Aorta (tissue), 5 donors: ENCODE measurements around the gene ARHGEF11. TPM values are rescaled to one million over a fixed set of nuclear protein-coding genes. Genes with fewer than 3 reads are reported as not detected.

Experiments
- ATAC-seq: fragments of 200-7000 bp; cut with Tn5 transposase; one replicate; pipeline ENCODE4 v1.9.1; 2022; ENCODE audit warnings: moderate library complexity; ENCODE audit not compliant: low FRiP score
- DNase-seq, 2 donors: peaks; one replicate each; pipeline ENCODE4 v3.0.0-alpha.2; 2020
- H3K27ac ChIP-seq, 2 donors: one replicate each; pipeline ENCODE4 v1.5.1; 2013; ENCODE audit warnings: low read length in 2 of 2, mild to moderate bottlenecking in 2 of 2, moderate library complexity in 2 of 2, control low read depth in 1 of 2, inconsistent platforms in 1 of 2, low read depth in 1 of 2
- H3K27me3 ChIP-seq, 2 donors: one replicate each; pipeline ENCODE4 v1.6.1; 2013; ENCODE audit warnings: control low read depth in 1 of 2, low read length in 1 of 2, mild to moderate bottlenecking in 1 of 2, moderate library complexity in 1 of 2; ENCODE audit not compliant: insufficient read depth in 2 of 2, control insufficient read depth in 1 of 2
- H3K36me3 ChIP-seq, 2 donors: one replicate each; pipeline ENCODE4 v1.6.1; 2013; ENCODE audit warnings: control low read depth in 1 of 2, low read length in 1 of 2, mild to moderate bottlenecking in 1 of 2; ENCODE audit not compliant: insufficient read depth in 2 of 2, control insufficient read depth in 1 of 2
- H3K4me1 ChIP-seq, 2 donors: one replicate each; pipeline ENCODE4 v1.6.1; 2013; ENCODE audit warnings: low read length in 2 of 2, control low read depth in 1 of 2, mild to moderate bottlenecking in 1 of 2, moderate library complexity in 1 of 2; ENCODE audit not compliant: insufficient read depth in 2 of 2, control insufficient read depth in 1 of 2
- H3K4me3 ChIP-seq, 2 donors: one replicate each; pipeline ENCODE4 v1.5.1; 2013; ENCODE audit warnings: low read length in 2 of 2, control low read depth in 1 of 2, mild to moderate bottlenecking in 1 of 2
- H3K9me3 ChIP-seq: one replicate; pipeline ENCODE4 v1.6.1; 2013; ENCODE audit warnings: mild to moderate bottlenecking, low read length; ENCODE audit not compliant: control insufficient read depth
- WGBS, 2 donors: extraction: QIAGEN DNeasy Blood & Tissue Kit; methylation state at CpG; one replicate each; pipeline ENCODE4 v1.1.7; 2013; 5-methylcytosine and 5-hydroxymethylcytosine counted together
- intact Hi-C, 2 donors: fragments of 100-400 bp; cut with DNase I; formaldehyde crosslinking; loops; one replicate each; pipeline versions ENCODE4 v1.14.2 to v1.15.0; 2022
- polyA plus RNA-seq, 2 donors: library from polyadenylated mRNA; stranded (reverse); fragments of 200-250 nt; gene quantifications; one replicate each; pipeline ENCODE4 v1.2.3, GENCODE V29; 2013
- total RNA-seq, 2 donors: library from RNA; stranded (reverse); fragmentation: NEBNext Ultra II Directional; extraction: Animal tissue kit (Norgen Biotek cat#: 25700); gene quantifications; one replicate each; pipeline ENCODE4 v1.2.1, GENCODE V29; 2021
- donor health status: healthy with polysubstance abuse.
- donor health status: Bipolar disorder and iron deficiency.
- donor health status: DM: no; HTN: no; CAD: no.
- donor health status: DM: no; HTN: no; CAD: no.
- donor health status: DM: yes; HTN: yes; CAD: no.

Gene ARHGEF11
- total and polyA plus RNA-seq, 4 donors, result 9.3 to 47.8 (median 24.6) TPM

DNA sequence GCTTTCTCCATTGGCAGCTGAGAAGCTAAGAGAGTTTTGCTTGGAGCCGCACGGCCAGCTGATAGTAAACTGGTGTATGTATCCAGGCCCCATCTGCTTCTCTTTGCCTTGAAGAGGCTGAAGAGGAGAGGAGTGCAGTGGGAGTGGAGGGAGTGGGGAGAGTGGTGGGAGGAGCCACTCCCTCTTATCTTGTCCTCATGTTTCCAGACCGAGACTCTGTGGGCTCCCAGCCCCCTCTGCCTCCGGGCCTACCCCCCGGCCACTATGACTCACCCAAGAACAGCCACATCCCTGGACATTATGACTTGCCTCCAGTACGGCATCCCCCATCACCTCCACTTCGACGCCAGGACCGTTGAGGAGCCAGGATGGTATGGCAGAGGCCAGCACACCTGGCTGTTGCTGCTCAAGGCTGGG is 131.1 kb downstream of the ARHGEF11 start:
- no peak for ATAC-seq
- Histone ChIP-seq H3K4me1 (no peaks in the 10 kb centered on the region), H3K27me3 (no peaks in the 10 kb centered on the region), H3K4me3 (no peak overlapping the region), H3K9me3 (no peaks in the 10 kb centered on the region), H3K27ac (no peak overlapping the region), H3K36me3 (no peaks in the 10 kb centered on the region)
- no peak for DNase-seq
- intact Hi-C loops, result no loop called here
- 87% methylated on average over 9 of the region's 9 CpGs for WGBS, 2 donors

DNA sequence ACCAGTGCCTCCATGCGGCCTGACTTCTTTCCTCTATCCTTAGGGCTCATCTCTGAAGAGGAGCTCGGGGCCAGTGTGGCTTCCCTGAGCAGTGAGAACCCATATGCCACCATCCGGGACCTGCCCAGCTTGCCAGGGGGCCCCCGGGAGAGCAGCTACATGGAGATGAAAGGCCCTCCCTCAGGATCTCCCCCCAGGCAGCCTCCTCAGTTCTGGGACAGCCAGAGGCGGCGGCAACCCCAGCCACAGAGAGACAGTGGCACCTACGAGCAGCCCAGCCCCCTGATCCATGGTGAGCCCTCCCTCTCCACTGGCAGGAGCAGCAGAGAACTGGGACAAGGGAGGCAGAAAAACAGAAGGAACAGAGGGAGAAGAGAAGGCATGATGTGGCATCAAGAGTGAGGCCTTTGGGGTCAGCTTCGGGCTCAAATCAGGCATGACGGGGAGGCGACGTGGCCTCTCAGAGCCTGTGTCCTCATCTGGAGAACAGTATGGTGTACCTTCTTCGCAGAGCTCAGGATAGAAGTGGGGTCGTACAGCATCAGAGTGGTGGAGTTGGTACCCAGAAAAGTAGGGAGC is 131.6 kb downstream of the ARHGEF11 start:
- no peaks in the 10 kb centered on the region for H3K4me1 ChIP-seq
- no peak overlapping the region for H3K4me3 ChIP-seq
- ATAC-seq, result no peak
- intact Hi-C loops, result no loop called here
- no peaks in the 10 kb centered on the region for H3K36me3 ChIP-seq
- no peaks in the 10 kb centered on the region for H3K27me3 ChIP-seq
- H3K9me3 ChIP-seq, result no peaks in the 10 kb centered on the region
- WGBS, 2 donors, result 92 to 93% methylated on average over 13 of the region's 13 CpGs
- DNase-seq, result peak in 1 of 2 donors; percentile 18
- no peak overlapping the region for H3K27ac ChIP-seq

DNA sequence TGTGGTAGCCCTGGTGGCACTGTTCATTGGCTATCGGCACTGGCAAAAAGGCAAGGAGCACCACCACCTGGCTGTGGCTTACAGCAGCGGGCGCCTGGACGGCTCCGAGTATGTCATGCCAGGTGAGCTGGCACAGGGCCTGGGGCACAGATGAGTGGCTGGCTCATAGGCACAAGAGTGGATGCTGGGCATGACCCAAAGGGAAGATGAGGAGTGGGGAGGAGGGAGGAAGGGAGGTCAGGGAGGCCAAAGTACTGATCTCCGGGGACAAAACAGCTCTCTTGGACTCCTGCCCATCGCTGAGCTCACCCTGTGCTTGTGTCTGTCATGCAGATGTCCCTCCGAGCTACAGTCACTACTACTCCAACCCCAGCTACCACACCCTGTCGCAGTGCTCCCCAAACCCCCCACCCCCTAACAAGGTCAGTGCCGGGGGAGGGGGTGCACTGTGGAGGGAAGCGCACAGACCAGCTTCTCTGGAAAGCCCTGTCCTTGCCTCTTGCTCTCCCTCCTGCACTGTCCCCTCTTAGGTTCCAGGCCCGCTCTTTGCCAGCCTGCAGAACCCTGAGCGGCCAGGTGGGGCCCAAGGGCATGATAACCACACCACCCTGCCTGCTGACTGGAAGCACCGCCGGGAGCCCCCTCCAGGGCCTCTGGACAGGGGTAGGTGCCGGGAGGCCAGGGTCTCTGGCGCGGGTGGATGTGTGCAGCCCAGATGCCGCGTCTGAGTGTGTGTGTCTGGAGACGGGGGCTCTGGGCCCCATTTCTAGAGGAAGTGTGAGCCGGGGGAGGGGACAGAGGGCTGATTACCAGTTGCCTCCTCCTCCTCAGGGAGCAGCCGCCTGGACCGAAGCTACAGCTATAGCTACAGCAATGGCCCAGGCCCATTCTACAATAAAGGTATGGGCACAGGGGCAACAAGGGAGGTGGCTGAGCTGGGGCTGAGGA is 132.4 kb downstream of the ARHGEF11 start:
- peak in 1 of 2 donors; percentile 48 for DNase-seq
- no peaks in the 10 kb centered on the region for H3K9me3 ChIP-seq
- H3K27ac ChIP-seq, result no peak overlapping the region
- 86 to 87% methylated on average over 21 to 24 of the region's 24 CpGs for WGBS, 2 donors
- intact Hi-C loops, result no loop called here
- no peaks in the 10 kb centered on the region for H3K36me3 ChIP-seq
- no peak overlapping the region for H3K4me3 ChIP-seq
- no peaks in the 10 kb centered on the region for H3K4me1 ChIP-seq
- ATAC-seq, result peak; percentile 15
- no peaks in the 10 kb centered on the region for H3K27me3 ChIP-seq

DNA sequence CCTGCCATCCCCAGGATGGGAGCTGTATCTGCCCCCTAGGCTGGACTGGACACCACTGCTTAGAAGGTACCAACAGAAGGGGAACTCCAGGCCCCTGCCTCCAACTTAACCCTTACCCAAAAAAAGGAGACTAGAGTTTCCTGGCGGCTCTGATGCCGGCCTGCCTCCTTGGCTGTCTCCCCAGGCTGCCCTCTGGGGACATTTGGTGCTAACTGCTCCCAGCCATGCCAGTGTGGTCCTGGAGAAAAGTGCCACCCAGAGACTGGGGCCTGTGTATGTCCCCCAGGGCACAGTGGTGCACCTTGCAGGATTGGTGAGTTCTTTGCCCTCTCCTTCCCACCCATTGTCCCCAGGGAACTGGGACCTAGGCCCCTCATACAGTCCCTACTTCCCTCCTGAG is 133.2 kb downstream of the ARHGEF11 start:
- DNase-seq, result peak in 1 of 2 donors; percentile 41
- Histone ChIP-seq H3K27me3 (no peaks in the 10 kb centered on the region), H3K36me3 (no peaks in the 10 kb centered on the region), H3K4me3 (no peak overlapping the region), H3K9me3 (no peaks in the 10 kb centered on the region), H3K4me1 (no peaks in the 10 kb centered on the region), H3K27ac (no peak overlapping the region)
- 3 to 14% methylated on average over 2 of the region's 2 CpGs for WGBS, 2 donors
- intact Hi-C loops, result no loop called here
- no peak for ATAC-seq

DNA sequence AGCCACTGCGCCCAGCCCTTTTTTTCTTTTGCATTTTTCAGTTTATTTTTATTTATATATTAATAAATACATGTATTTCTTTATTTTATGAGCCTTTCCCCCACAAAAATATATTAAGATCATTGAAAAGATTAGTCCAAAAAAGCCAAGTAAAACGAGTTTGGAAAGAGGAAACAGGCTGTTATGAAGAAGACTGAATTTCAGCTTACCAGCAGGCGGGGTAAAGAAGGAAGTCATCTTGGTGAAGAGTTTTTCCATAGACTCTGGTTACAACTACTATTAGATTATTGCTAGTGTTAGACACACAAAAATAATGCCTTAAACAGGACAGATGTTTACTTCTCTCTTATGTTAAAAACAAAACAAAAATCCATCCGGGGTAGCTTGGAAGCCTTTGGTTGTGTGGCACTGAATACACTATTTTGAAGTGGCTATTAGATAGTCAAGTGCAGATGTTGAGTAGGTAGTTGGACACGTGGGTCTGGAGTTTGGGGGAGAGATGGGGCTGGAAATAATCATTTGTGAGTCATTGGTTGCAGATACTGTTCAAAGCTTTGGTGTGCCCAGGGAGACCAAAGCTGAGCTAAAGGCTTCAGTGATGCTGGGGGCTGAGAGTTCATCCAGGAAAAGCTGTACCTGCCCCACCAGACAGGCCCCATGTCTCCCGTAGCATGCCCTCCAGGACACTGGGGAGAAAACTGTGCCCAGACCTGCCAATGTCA is 133.8 kb downstream of the ARHGEF11 start:
- ATAC-seq (no peak), DNase-seq (no peak)
- Histone ChIP-seq H3K36me3 (no peaks in the 10 kb centered on the region), H3K27ac (no peak overlapping the region), H3K27me3 (no peaks in the 10 kb centered on the region), H3K4me1 (no peaks in the 10 kb centered on the region), H3K9me3 (no peaks in the 10 kb centered on the region), H3K4me3 (no peak overlapping the region)
- WGBS, 2 donors, result 79 to 84% methylated on average over 6 of the region's 6 CpGs
- intact Hi-C loops, result no loop called here

DNA sequence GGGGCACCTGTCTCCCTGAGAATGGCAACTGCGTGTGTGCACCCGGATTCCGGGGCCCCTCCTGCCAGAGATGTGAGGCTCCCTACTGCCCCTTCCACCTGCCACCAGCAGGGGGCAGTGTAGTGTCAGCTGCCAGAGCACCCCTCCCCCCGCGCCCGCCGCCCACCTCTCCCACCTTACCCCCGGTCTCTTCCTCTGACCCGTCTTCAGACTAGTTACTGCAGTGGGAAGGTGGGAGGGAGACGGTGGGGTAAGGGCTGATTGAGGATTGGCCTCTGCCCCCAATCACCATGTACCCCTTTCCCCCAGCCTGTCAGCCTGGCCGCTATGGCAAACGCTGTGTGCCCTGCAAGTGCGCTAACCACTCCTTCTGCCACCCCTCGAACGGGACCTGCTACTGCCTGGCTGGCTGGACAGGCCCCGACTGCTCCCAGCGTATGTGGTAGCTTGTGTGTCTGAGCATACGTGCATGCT is 135.2 kb downstream of the ARHGEF11 start:
- Histone ChIP-seq H3K27me3 (no peaks in the 10 kb centered on the region), H3K9me3 (no peaks in the 10 kb centered on the region), H3K4me1 (no peaks in the 10 kb centered on the region), H3K36me3 (no peaks in the 10 kb centered on the region), H3K4me3 (no peak overlapping the region), H3K27ac (no peak overlapping the region)
- intact Hi-C loops, result no loop called here
- ATAC-seq (no peak), DNase-seq (peak in 1 of 2 donors; percentile 52)
- WGBS, 2 donors, result 67 to 69% methylated on average over 14 to 18 of the region's 18 CpGs

DNA sequence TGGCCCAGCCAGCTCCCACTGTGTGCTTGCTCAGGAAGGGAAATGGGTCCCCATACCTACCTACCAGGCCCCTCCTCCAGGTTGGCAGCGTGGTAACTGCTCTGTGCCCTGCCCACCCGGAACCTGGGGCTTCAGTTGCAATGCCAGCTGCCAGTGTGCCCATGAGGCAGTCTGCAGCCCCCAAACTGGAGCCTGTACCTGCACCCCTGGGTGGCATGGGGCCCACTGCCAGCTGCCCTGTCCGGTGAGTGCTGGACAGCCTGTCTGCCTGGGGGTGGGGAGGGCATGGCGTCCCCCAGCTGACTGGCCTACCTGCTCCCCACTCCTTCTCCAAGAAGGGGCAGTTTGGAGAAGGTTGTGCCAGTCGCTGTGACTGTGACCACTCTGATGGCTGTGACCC is 135.9 kb downstream of the ARHGEF11 start:
- H3K9me3 ChIP-seq, result no peaks in the 10 kb centered on the region
- DNase-seq, result peak in 1 of 2 donors; percentile 39
- intact Hi-C loops, result no loop called here
- H3K4me3 ChIP-seq, result no peak overlapping the region
- H3K27ac ChIP-seq, result no peak overlapping the region
- 78 to 93% methylated on average over 5 of the region's 5 CpGs for WGBS, 2 donors
- ATAC-seq, result no peak
- H3K36me3 ChIP-seq, result no peaks in the 10 kb centered on the region
- H3K4me1 ChIP-seq, result no peaks in the 10 kb centered on the region
- H3K27me3 ChIP-seq, result no peaks in the 10 kb centered on the region

DNA sequence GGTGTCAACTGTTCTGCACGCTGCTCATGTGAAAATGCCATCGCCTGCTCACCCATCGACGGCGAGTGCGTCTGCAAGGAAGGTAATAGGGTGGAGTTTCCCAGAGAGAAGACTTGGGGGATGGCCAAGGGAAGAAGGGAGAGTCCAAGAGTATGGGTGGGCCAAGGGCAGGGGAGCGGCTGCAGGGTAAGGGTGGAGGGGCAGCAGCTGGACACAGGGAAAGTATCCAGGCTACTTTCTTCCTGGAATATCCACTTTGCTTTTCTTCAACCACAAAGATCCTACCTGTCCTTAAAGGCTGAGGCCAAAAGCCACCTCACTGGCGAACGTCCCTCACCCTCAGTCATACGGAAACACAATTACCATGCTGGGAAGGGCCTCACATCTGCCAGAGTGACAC is 136.6 kb downstream of the ARHGEF11 start:
- intact Hi-C loops, result no loop called here
- Histone ChIP-seq H3K27me3 (no peaks in the 10 kb centered on the region), H3K36me3 (no peaks in the 10 kb centered on the region), H3K27ac (no peak overlapping the region), H3K4me3 (no peak overlapping the region), H3K4me1 (no peaks in the 10 kb centered on the region), H3K9me3 (no peaks in the 10 kb centered on the region)
- DNase-seq, result peak in 1 of 2 donors; percentile 34
- WGBS, 2 donors, result 81 to 82% methylated on average over 10 of the region's 10 CpGs
- no peak for ATAC-seq
